HCT116 (cell line): ENCODE data around the gene PACSIN2. TPM values are rescaled to one million over a fixed set of nuclear protein-coding genes. Genes with fewer than 3 reads are reported as not detected.

ENCODE experiments used
- ATAC-seq: fragments of 200-7000 bp; cut with Tn5 transposase; 2 replicates; pipeline ENCODE4 v1.9.1; 2020; ENCODE audit warnings: mild to moderate bottlenecking, moderate library complexity
- BruUV-seq: library from RNA; stranded (reverse); fragments of 400-500 nt; replicated peaks from 2 replicates; lab custom pipeline; 2021; lab: Mats Ljungman, UMichigan
- CTCF ChIA-PET: fragments of 300-600 bp; sonication (Branson Sonifier 250); formaldehyde crosslinking; loops from one replicate; lab custom pipeline; 2021; ENCODE audit warnings: antibody characterized with exemption; lab: Charles Lee
- POLR2A ChIA-PET: fragments of 300-600, 350-600 bp; sonication (Branson Sonifier 250); formaldehyde crosslinking; loops from one replicate; lab custom pipeline; 2021; ENCODE audit warnings: antibody characterized with exemption; lab: Charles Lee
- RAD21 ChIA-PET, 2 experiments: fragments of 300-600 bp; sonication (Branson Sonifier 250); formaldehyde crosslinking; loops; one replicate each; lab custom pipeline; 2023; ENCODE audit warnings: low total read pairs in 2 of 2; ENCODE audit not compliant: uncharacterized antibody in 2 of 2, unreplicated experiment in 2 of 2, low non-redundant PET in 1 of 2; lab: Charles Lee
- DNase-seq: peaks from one replicate; pipeline ENCODE4 v3.0.0-alpha.2; 2010; ENCODE audit warnings: low read depth, low spot score
- H2AFZ ChIP-seq: fragments of 200-600 bp; shearing (Covaris generic), sonication (generic); 2 replicates; pipeline ENCODE4 v1.6.1; 2017; ENCODE audit warnings: low read depth, mixed run types, mixed read lengths, antibody characterized with exemption, low read length; ENCODE audit not compliant: poor library complexity, severe bottlenecking
- H3K27ac ChIP-seq: 2 replicates; pipeline ENCODE4 v1.5.1; 2012; ENCODE audit warnings: low read depth, low read length
- H3K27me3 ChIP-seq: fragments of 200-600 bp; sonication (generic); 2 replicates; pipeline ENCODE4 v1.6.1; 2016; ENCODE audit warnings: mixed run types, low read length, mixed read lengths; ENCODE audit not compliant: insufficient read depth
- H3K36me3 ChIP-seq, 2 experiments: fragments of 200-500 bp in 1 of 2; fragments of 200-600 bp in 1 of 2; sonication (Bioruptor generic) in 1 of 2; sonication (generic) in 1 of 2; 2 replicates each; pipeline versions ENCODE4 v1.5.1 to v1.6.1; 2014 to 2016; ENCODE audit warnings: low read length in 2 of 2, inconsistent platforms in 1 of 2, mixed read lengths in 1 of 2, mixed run types in 1 of 2; ENCODE audit not compliant: insufficient read depth in 2 of 2, control insufficient read depth in 1 of 2
- H3K4me1 ChIP-seq, 2 experiments: fragments of 200-600 bp in 1 of 2; sonication (generic) in 1 of 2; 2 replicates each; pipeline versions ENCODE4 v1.5.1 to v1.6.1; 2012 to 2017; ENCODE audit warnings: low read length in 2 of 2, inconsistent platforms in 1 of 2, mild to moderate bottlenecking in 1 of 2, mixed read lengths in 1 of 2, mixed run types in 1 of 2, moderate library complexity in 1 of 2; ENCODE audit not compliant: insufficient read depth in 2 of 2, control insufficient read depth in 1 of 2
- H3K4me2 ChIP-seq: fragments of 200-600 bp; sonication (generic); 2 replicates; pipeline ENCODE4 v1.6.1; 2017; ENCODE audit warnings: mixed run types, low read length, mixed read lengths
- H3K4me3 ChIP-seq, 2 experiments: fragments of 200-600 bp in 1 of 2; sonication (generic) in 1 of 2; replicated peaks in 1 of 2; 2 replicates each; pipeline ENCODE4 v1.5.1; 2011 to 2016; ENCODE audit warnings: low read length in 2 of 2, control low read depth in 1 of 2, low read depth in 1 of 2, mild to moderate bottlenecking in 1 of 2, mixed read lengths in 1 of 2, mixed run types in 1 of 2
- H3K79me2 ChIP-seq: fragments of 200-600 bp; sonication (generic); 2 replicates; pipeline ENCODE4 v1.6.1; 2017; ENCODE audit warnings: mild to moderate bottlenecking, mixed run types, low read length, moderate library complexity, mixed read lengths; ENCODE audit not compliant: insufficient read depth
- H3K9ac ChIP-seq: fragments of 200-600 bp; sonication (generic); 2 replicates; pipeline ENCODE4 v1.6.1; 2016; ENCODE audit warnings: low read length, mixed read lengths
- H3K9me2 ChIP-seq: fragments of 200-600 bp; sonication (generic), shearing (Covaris generic); 2 replicates; pipeline ENCODE4 v1.6.1; 2017; ENCODE audit warnings: mixed run types, mild to moderate bottlenecking, moderate library complexity; ENCODE audit not compliant: insufficient read depth
- H3K9me3 ChIP-seq, 2 experiments: fragments of 200-500 bp in 1 of 2; fragments of 200-600 bp in 1 of 2; sonication (Bioruptor generic) in 1 of 2; sonication (generic) in 1 of 2; 2 replicates each; pipeline ENCODE4 v1.6.1; 2014 to 2017; ENCODE audit warnings: low read length in 2 of 2, mixed read lengths in 2 of 2, inconsistent platforms in 1 of 2, low read depth in 1 of 2, mild to moderate bottlenecking in 1 of 2, mixed run types in 1 of 2, moderate library complexity in 1 of 2; ENCODE audit not compliant: control insufficient read depth in 1 of 2, insufficient read depth in 1 of 2
- H4K20me1 ChIP-seq: fragments of 200-600 bp; sonication (generic), shearing (Covaris generic); 2 replicates; pipeline ENCODE4 v1.6.1; 2017; ENCODE audit warnings: mixed run types, mild to moderate bottlenecking, moderate library complexity; ENCODE audit not compliant: insufficient read depth
- CBX3 ChIP-seq: IDR thresholded peaks from 2 replicates; pipeline ENCODE4 v1.6.1; 2012; ENCODE audit warnings: low read depth
- EGR1 ChIP-seq: IDR thresholded peaks from 2 replicates; pipeline ENCODE4 v1.6.1; 2012; ENCODE audit warnings: low read depth
- FOSL1 ChIP-seq: IDR thresholded peaks from 2 replicates; pipeline ENCODE4 v1.6.1; 2012; ENCODE audit warnings: low read depth
- JUND ChIP-seq: IDR thresholded peaks from 2 replicates; pipeline ENCODE4 v1.6.1; 2012
- POLR2A ChIP-seq: IDR thresholded peaks from 2 replicates; pipeline ENCODE4 v1.7.0; 2011; ENCODE audit warnings: borderline replicate concordance; ENCODE audit not compliant: insufficient read depth, insufficient read length; ENCODE audit errors: extremely low read depth
- RAD21 ChIP-seq: IDR thresholded peaks from 2 replicates; pipeline ENCODE4 v1.6.1; 2012; ENCODE audit warnings: low read depth, mild to moderate bottlenecking
- SIN3A ChIP-seq: IDR thresholded peaks from 2 replicates; pipeline ENCODE4 v1.6.1; 2012; ENCODE audit warnings: low read depth
- SRF ChIP-seq: IDR thresholded peaks from 2 replicates; pipeline ENCODE4 v1.6.1; 2012; ENCODE audit warnings: low read depth
- TCF7L2 ChIP-seq: IDR thresholded peaks from 2 replicates; pipeline ENCODE4 v1.7.0; 2011; ENCODE audit warnings: borderline replicate concordance, inconsistent platforms; ENCODE audit not compliant: insufficient read depth, insufficient read length; ENCODE audit errors: extremely low read depth
- intact Hi-C: fragments of 100-400 bp; cut with micrococcal nuclease; formaldehyde crosslinking; loops from 2 replicates; pipeline ENCODE4 v1.10.0; 2022
- total RNA-seq: library from RNA; stranded (reverse); gene quantifications from one replicate; pipeline ENCODE4 v1.2.1, GENCODE V29; 2021; ENCODE audit not compliant: unreplicated experiment
- TF ChIP-seq, protein P1 (sequence below), 3 experiments: fragments of 200-600 bp in 1 of 3; sonication (generic) in 1 of 3; IDR thresholded peaks in 2 of 3; conservative IDR thresholded peaks in 1 of 3; 2 replicates each; pipeline ENCODE4 v1.5.1; 2012 to 2017; ENCODE audit warnings: low read depth in 2 of 3, low read length in 2 of 3, antibody characterized with exemption in 1 of 3, borderline replicate concordance in 1 of 3, control low read depth in 1 of 3, mild to moderate bottlenecking in 1 of 3, mixed read lengths in 1 of 3, mixed run types in 1 of 3, moderate library complexity in 1 of 3; ENCODE audit not compliant: insufficient read depth in 1 of 3
- TF ChIP-seq, protein P2 (sequence below): IDR thresholded peaks from 2 replicates; pipeline ENCODE4 v1.6.1; 2012

PACSIN2 gene
- total RNA-seq, 1 experiment from 2014 or later, result 48.2 TPM

DNA sequence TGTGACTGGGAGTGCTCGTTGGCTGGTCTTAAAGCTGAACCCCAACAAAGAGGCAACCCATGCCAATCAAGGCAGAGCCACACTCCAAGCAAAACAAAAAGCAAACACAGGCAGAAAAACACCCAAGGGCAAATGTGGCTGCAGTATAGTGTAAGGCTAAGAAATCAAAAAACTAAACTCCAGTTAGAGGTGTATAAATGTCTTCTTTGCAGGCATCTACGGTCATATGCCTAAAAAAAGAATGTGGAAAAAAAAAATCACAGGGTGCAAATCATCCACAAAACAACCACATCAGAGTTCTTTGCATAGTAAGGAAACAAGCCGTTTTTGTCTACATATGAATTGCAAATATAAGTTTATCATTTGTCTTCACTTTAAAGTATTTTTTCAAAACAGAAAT, 185.6 kb downstream of the PACSIN2 start:
- Histone ChIP-seq H4K20me1 (no peaks in the 10 kb centered on the region), H3K36me3 (peaks cover 0 to 8% of the 10 kb centered on the region in 2 experiments; a peak in 2 of 4 replicates), H3K9me3 (no peaks in the 10 kb centered on the region), H3K79me2 (no peaks in the 10 kb centered on the region), H3K4me1 (no peaks in the 10 kb centered on the region), H3K9ac (no peak overlapping the region), H3K4me3 (no peak overlapping the region), H2AFZ (no peak overlapping the region), H3K27ac (no peak overlapping the region), H3K4me2 (no peak overlapping the region), H3K27me3 (no peaks in the 10 kb centered on the region), H3K9me2 (no peaks in the 10 kb centered on the region)
- no TSS peak for BruUV-seq
- POLR2A ChIA-PET, result no interaction called here
- intact Hi-C loops, result no loop called here
- RAD21 ChIA-PET, result no interaction called here
- no peak for DNase-seq
- no peak for TF ChIP-seq SRF
- TF ChIP-seq, protein P1, sequence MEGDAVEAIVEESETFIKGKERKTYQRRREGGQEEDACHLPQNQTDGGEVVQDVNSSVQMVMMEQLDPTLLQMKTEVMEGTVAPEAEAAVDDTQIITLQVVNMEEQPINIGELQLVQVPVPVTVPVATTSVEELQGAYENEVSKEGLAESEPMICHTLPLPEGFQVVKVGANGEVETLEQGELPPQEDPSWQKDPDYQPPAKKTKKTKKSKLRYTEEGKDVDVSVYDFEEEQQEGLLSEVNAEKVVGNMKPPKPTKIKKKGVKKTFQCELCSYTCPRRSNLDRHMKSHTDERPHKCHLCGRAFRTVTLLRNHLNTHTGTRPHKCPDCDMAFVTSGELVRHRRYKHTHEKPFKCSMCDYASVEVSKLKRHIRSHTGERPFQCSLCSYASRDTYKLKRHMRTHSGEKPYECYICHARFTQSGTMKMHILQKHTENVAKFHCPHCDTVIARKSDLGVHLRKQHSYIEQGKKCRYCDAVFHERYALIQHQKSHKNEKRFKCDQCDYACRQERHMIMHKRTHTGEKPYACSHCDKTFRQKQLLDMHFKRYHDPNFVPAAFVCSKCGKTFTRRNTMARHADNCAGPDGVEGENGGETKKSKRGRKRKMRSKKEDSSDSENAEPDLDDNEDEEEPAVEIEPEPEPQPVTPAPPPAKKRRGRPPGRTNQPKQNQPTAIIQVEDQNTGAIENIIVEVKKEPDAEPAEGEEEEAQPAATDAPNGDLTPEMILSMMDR (IDR thresholded peaks at IDR 0.05 in 2 of 3, conservative IDR thresholded peaks at IDR 0.05 in 1 of 3; ENCODE audit: borderline replicate concordance in 1 of 3, insufficient read depth in 1 of 3, low read depth in 2 of 3, low read length in 2 of 3), result no peak
- no peak for TF ChIP-seq EGR1
- TF ChIP-seq FOSL1, result no peak
- no peak for TF ChIP-seq JUND
- no peak for TF ChIP-seq SIN3A
- no peak for TF ChIP-seq RAD21
- TF ChIP-seq, protein P2, sequence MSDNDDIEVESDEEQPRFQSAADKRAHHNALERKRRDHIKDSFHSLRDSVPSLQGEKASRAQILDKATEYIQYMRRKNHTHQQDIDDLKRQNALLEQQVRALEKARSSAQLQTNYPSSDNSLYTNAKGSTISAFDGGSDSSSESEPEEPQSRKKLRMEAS, result no peak
- CTCF ChIA-PET, result no interaction called here
- no peak for ATAC-seq

DNA sequence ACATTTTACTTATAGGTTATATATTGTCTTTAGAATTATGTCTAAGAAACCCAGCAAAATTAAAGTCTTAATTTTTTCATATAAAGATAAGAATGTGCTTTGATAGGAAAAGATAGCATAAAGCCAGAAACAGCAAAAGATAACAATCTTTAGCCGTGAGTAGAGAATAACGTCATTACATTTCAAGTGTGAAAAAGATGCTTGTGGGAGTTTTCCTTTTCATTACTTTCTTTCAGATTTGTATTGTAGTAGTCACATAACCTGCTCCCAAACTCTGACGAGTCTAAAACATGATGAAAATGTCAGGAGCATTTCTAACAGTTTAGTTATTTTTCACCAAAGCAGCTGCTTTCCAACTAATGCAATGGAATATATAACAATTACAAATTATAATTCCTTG, 189.2 kb downstream of the PACSIN2 start:
- Histone ChIP-seq H2AFZ (no peak overlapping the region), H3K79me2 (no peaks in the 10 kb centered on the region), H3K27me3 (no peaks in the 10 kb centered on the region), H4K20me1 (no peaks in the 10 kb centered on the region), H3K4me1 (no peaks in the 10 kb centered on the region), H3K4me3 (no peak overlapping the region), H3K27ac (no peak overlapping the region), H3K9ac (no peak overlapping the region), H3K4me2 (no peak overlapping the region), H3K36me3 (peaks cover 5 to 8% of the 10 kb centered on the region in 2 experiments; a peak in 2 of 4 replicates), H3K9me3 (no peaks in the 10 kb centered on the region; a peak in 1 of 4 replicates), H3K9me2 (no peaks in the 10 kb centered on the region)
- BruUV-seq, result no TSS peak
- intact Hi-C loops, result no loop called here
- RAD21 ChIA-PET, result no interaction called here
- CTCF ChIA-PET, result interaction anchor here (1.0 kb wide), 1 partner anchor 11 kb away, joined by 3 read pairs; no protein-coding TSS in a partner anchor
- DNase-seq (no peak), ATAC-seq (no peak)
- POLR2A ChIA-PET, result no interaction called here
- TF ChIP-seq POLR2A (no peak), SIN3A (no peak), TCF7L2 (no peak), CBX3 (no peak)
